HepG2 (cell line): ENCODE data around the gene HAS3. TPM values are rescaled to one million over a fixed set of nuclear protein-coding genes. Genes with fewer than 3 reads are reported as not detected.

Experiments used
- ATF4 ChIP-seq, 2 experiments: fragments of 450-650 bp in 1 of 2; sonication (generic) in 1 of 2; formaldehyde crosslinking; IDR thresholded peaks; 2 replicates each; pipeline versions ENCODE4 v1.5.0 to v1.8.0; 2020 to 2022; ENCODE audit warnings: mild to moderate bottlenecking in 1 of 2, missing genetic modification reagents in 1 of 2
- MAF1 ChIP-seq: sonication (generic); formaldehyde crosslinking; IDR thresholded peaks from 2 replicates; pipeline ENCODE4 v1.5.0; 2020; ENCODE audit warnings: missing genetic modification reagents, borderline replicate concordance
- MED1 ChIP-seq: sonication (generic); formaldehyde crosslinking; IDR thresholded peaks from 2 replicates; pipeline ENCODE4 v1.4.0; 2020; ENCODE audit warnings: missing genetic modification reagents
- MXD4 ChIP-seq: IDR thresholded peaks from 2 replicates; pipeline ENCODE4 v1.6.1; 2016; ENCODE audit warnings: mild to moderate bottlenecking, missing biosample characterization, missing genetic modification reagents
- POLR2AphosphoS2 ChIP-seq: IDR thresholded peaks from 2 replicates; pipeline ENCODE4 v1.6.1; 2011; ENCODE audit warnings: low read depth, low read length, improper control_type of control experiment
- RBFOX2 ChIP-seq: fragments of 200-400 bp; formaldehyde crosslinking; IDR thresholded peaks from 2 replicates; pipeline ENCODE4 v1.6.1; 2017; ENCODE audit warnings: low read depth, mild to moderate bottlenecking, low read length
- RFX3 ChIP-seq: IDR thresholded peaks from 2 replicates; pipeline ENCODE4 v1.6.1; 2016; ENCODE audit warnings: missing biosample characterization, missing genetic modification reagents
- SMARCC2 ChIP-seq: fragments of 450-650 bp; IDR thresholded peaks from 2 replicates; pipeline ENCODE4 v1.6.1; 2017; ENCODE audit warnings: antibody characterized with exemption, mild to moderate bottlenecking
- ZNF564 ChIP-seq: sonication (generic); formaldehyde crosslinking; IDR thresholded peaks from 2 replicates; pipeline ENCODE4 v1.8.1; 2023; ENCODE audit warnings: mild to moderate bottlenecking, missing genetic modification reagents
- polyA plus RNA-seq, 8 experiments: library from polyadenylated mRNA; depleted of rRNA in 3 of 8; stranded (reverse) in 7 of 8; unstranded in 1 of 8; fragments of >200 nt; fragmentation: Illumina TruSeq in 4 of 8; extraction: Trizol in 4 of 8; gene quantifications; 2 replicates each; pipeline versions ENCODE4 v1.2.1 to v1.2.3, GENCODE V29; 2011 to 2016; ENCODE audit warnings: low read depth in 4 of 8, missing spikeins in 1 of 8, mixed read lengths in 1 of 8; ENCODE audit not compliant: insufficient read depth in 1 of 8
- total RNA-seq, 5 experiments: library from RNA; depleted of rRNA; stranded (reverse); fragments of >200 nt; fragmentation: Illumina TruSeq; extraction: Trizol; gene quantifications; 2 replicates each; pipeline ENCODE4 v1.2.3, GENCODE V29; 2016; ENCODE audit warnings: low read depth in 1 of 5
- TF ChIP-seq, protein P1 (sequence below): sonication (generic); formaldehyde crosslinking; IDR thresholded peaks from 2 replicates; pipeline ENCODE4 v1.4.0; 2020; ENCODE audit warnings: missing genetic modification reagents
- TF ChIP-seq, protein P2 (sequence below): fragments of 450-650 bp; IDR thresholded peaks from 2 replicates; pipeline ENCODE4 v1.6.1; 2017; ENCODE audit warnings: mild to moderate bottlenecking
- TF ChIP-seq, protein P3 (sequence below): IDR thresholded peaks from 2 replicates; pipeline ENCODE4 v1.6.1; 2016; ENCODE audit warnings: control low read depth
- TF ChIP-seq, protein P4 (sequence below): sonication (generic); formaldehyde crosslinking; IDR thresholded peaks from 2 replicates; pipeline ENCODE4 v1.5.1; 2020; ENCODE audit warnings: missing genetic modification reagents, mild to moderate bottlenecking, borderline replicate concordance

HAS3 gene
- total and polyA plus RNA-seq, 2 of the 13 experiments (the other 11 are each of a cell fraction or from before 2014, with no cell fraction given) = 0.04 to 0.30 TPM

DNA sequence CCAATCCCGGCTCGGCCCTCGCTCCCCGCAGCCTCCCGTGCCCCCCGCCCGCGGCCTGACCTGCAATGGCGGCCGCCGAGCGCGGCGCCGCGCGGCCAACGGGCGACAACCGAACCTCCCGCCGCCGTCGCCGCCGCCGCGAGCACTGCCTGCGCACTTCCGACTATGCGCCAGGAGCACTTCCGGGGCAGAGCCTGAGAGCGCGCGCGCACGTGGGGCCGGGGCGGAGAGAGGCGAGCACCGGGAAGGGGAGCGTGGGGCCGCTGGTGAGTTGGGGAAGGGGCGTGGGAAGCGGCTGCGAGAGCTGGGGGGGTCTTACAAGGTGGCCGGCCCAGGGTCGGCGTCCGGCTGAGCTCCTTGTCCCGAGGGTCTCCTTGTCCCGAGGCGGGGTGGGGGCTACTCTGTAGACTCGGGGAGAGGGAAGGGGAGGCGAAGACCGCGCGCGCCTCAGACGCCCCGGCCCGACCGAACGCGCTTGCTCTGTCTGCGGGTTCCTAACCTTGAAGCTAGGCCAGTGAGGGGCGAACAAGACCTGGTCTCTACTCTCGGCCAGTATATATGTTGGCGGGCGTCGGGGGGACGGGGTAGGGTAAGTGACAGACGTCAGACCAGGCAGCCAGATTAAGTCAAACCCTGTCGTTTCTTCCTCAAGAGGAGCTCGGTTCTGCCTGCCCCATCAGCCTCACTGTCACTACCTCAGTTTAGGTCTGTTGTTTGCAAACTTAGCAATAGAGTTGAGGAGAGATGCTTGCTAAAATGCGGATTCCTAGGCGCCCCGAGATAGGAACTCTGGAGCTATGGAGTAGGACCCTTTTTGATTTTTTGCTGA, 27.2 kb downstream of the HAS3 start, which contains the start of the genes CHTF8 and UTP4 (continued):
- peak in 1 of 2 experiments; percentile 25; a peak in 2 of 4 replicates for TF ChIP-seq ATF4 (CRISPR knock-in tag; IDR thresholded peaks at IDR 0.05)
- TF ChIP-seq MAF1 (CRISPR knock-in tag) = peak; percentile 71
- TF ChIP-seq POLR2AphosphoS2 = peak; percentile 71; the same call in 1 of the 2 replicates
- TF ChIP-seq, protein P1, sequence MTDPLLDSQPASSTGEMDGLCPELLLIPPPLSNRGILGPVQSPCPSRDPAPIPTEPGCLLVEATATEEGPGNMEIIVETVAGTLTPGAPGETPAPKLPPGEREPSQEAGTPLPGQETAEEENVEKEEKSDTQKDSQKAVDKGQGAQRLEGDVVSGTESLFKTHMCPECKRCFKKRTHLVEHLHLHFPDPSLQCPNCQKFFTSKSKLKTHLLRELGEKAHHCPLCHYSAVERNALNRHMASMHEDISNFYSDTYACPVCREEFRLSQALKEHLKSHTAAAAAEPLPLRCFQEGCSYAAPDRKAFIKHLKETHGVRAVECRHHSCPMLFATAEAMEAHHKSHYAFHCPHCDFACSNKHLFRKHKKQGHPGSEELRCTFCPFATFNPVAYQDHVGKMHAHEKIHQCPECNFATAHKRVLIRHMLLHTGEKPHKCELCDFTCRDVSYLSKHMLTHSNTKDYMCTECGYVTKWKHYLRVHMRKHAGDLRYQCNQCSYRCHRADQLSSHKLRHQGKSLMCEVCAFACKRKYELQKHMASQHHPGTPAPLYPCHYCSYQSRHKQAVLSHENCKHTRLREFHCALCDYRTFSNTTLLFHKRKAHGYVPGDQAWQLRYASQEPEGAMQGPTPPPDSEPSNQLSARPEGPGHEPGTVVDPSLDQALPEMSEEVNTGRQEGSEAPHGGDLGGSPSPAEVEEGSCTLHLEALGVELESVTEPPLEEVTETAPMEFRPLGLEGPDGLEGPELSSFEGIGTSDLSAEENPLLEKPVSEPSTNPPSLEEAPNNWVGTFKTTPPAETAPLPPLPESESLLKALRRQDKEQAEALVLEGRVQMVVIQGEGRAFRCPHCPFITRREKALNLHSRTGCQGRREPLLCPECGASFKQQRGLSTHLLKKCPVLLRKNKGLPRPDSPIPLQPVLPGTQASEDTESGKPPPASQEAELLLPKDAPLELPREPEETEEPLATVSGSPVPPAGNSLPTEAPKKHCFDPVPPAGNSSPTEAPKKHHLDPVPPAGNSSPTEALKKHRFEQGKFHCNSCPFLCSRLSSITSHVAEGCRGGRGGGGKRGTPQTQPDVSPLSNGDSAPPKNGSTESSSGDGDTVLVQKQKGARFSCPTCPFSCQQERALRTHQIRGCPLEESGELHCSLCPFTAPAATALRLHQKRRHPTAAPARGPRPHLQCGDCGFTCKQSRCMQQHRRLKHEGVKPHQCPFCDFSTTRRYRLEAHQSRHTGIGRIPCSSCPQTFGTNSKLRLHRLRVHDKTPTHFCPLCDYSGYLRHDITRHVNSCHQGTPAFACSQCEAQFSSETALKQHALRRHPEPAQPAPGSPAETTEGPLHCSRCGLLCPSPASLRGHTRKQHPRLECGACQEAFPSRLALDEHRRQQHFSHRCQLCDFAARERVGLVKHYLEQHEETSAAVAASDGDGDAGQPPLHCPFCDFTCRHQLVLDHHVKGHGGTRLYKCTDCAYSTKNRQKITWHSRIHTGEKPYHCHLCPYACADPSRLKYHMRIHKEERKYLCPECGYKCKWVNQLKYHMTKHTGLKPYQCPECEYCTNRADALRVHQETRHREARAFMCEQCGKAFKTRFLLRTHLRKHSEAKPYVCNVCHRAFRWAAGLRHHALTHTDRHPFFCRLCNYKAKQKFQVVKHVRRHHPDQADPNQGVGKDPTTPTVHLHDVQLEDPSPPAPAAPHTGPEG (CRISPR knock-in tag) = peak; percentile 89
- peak; percentile 91 for TF ChIP-seq ZNF564
- TF ChIP-seq, protein P2, sequence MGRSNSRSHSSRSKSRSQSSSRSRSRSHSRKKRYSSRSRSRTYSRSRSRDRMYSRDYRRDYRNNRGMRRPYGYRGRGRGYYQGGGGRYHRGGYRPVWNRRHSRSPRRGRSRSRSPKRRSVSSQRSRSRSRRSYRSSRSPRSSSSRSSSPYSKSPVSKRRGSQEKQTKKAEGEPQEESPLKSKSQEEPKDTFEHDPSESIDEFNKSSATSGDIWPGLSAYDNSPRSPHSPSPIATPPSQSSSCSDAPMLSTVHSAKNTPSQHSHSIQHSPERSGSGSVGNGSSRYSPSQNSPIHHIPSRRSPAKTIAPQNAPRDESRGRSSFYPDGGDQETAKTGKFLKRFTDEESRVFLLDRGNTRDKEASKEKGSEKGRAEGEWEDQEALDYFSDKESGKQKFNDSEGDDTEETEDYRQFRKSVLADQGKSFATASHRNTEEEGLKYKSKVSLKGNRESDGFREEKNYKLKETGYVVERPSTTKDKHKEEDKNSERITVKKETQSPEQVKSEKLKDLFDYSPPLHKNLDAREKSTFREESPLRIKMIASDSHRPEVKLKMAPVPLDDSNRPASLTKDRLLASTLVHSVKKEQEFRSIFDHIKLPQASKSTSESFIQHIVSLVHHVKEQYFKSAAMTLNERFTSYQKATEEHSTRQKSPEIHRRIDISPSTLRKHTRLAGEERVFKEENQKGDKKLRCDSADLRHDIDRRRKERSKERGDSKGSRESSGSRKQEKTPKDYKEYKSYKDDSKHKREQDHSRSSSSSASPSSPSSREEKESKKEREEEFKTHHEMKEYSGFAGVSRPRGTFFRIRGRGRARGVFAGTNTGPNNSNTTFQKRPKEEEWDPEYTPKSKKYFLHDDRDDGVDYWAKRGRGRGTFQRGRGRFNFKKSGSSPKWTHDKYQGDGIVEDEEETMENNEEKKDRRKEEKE = no peak
- TF ChIP-seq SMARCC2 = no peak
- peak; percentile 98 for TF ChIP-seq MXD4 (CRISPR knock-in tag)
- TF ChIP-seq, protein P3, sequence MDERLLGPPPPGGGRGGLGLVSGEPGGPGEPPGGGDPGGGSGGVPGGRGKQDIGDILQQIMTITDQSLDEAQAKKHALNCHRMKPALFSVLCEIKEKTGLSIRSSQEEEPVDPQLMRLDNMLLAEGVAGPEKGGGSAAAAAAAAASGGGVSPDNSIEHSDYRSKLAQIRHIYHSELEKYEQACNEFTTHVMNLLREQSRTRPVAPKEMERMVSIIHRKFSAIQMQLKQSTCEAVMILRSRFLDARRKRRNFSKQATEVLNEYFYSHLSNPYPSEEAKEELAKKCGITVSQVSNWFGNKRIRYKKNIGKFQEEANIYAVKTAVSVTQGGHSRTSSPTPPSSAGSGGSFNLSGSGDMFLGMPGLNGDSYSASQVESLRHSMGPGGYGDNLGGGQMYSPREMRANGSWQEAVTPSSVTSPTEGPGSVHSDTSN (CRISPR knock-in tag) = no peak
- peak; percentile 99 for TF ChIP-seq RBFOX2
- TF ChIP-seq MED1 (CRISPR knock-in tag) = peak; percentile 31; the same call in 1 of the 2 replicates
- TF ChIP-seq RFX3 (CRISPR knock-in tag) = no peak
- TF ChIP-seq, protein P4, sequence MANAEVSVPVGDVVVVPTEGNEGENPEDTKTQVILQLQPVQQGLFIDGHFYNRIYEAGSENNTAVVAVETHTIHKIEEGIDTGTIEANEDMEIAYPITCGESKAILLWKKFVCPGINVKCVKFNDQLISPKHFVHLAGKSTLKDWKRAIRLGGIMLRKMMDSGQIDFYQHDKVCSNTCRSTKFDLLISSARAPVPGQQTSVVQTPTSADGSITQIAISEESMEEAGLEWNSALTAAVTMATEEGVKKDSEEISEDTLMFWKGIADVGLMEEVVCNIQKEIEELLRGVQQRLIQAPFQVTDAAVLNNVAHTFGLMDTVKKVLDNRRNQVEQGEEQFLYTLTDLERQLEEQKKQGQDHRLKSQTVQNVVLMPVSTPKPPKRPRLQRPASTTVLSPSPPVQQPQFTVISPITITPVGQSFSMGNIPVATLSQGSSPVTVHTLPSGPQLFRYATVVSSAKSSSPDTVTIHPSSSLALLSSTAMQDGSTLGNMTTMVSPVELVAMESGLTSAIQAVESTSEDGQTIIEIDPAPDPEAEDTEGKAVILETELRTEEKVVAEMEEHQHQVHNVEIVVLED = peak; percentile 81
